ENCODE results near the gene CPED1. TPM values are rescaled to one million over a fixed set of nuclear protein-coding genes. Genes with fewer than 3 reads are reported as not detected.

Gene CPED1
- polyA plus RNA-seq, 1 donor from 2014 or later: not detected

DNA sequence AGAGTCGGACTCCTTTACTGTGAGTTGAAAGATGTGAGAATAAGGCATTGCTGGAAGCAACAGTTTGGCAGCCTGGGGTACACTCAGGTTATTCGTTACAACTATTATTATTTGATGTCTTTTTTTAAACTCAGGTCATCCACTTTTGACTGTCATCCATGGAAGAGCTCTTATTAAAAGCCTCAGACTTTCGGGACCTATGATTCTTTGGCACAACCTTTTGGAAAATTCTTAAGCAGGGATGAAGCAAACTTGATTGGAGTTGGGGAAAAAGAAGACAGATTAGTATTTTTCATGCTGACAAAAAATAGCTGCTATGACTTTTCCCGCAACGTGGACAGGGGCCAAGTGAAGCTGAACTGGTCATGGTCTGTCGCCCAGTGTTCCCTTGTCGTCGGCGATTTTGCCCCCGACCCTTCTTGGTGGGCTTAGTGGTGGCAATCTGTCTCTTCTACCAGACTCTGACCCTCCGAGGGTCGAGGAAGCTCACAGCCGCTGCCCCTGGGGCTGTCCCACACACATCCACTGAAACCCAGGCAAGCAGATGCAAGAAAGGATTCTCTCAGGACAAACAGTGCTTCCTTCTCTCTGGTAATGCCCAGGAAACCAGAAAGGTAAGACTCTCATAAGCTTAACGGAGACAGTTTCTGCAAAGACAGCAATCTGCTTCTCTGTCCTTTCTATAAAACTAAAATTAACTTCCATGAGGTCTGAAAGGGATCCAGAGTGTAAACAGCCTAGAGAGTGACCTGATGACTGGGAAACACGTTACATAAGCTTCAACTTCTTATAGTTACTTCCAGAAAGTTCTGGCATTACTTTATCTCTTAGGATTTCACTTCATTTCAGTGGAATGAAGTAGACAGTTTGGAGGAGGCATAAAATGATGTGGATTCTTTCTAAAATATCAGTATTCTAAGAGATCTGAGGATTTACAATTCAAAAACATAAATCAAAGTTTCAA is 1.0 kb downstream of the CPED1 start:
- no peak for TF ChIP-seq EZH2 (IDR thresholded peaks at IDR 0.05; ENCODE audit: borderline replicate concordance, insufficient read depth, low read length, poor library complexity, severe bottlenecking)
- Histone ChIP-seq H3K9me2 (ENCODE audit: insufficient read depth, low read length) (no peaks in the 10 kb centered on the region), H3K4me3 (ENCODE audit: low read length) (no peak overlapping the region), H3K27me3 (ENCODE audit: insufficient read depth, low read depth, low read length) (peaks cover 8% of the 10 kb centered on the region), H3K79me2 (replicated peaks; ENCODE audit: insufficient read depth, low read length) (no peaks in the 10 kb centered on the region), H3K9me3 (ENCODE audit: low read length) (no peaks in the 10 kb centered on the region), H2AFZ (ENCODE audit: low read depth, low read length) (no peak overlapping the region), H3F3A (ENCODE audit: insufficient read depth, low read length, poor library complexity, severe bottlenecking) (no peaks in the 10 kb centered on the region), H3K27ac (ENCODE audit: low read length) (no peak overlapping the region), H3K4me2 (ENCODE audit: low read length) (no peak overlapping the region), H3K9ac (ENCODE audit: low read length) (no peak overlapping the region), H4K20me1 (ENCODE audit: insufficient read depth) (no peaks in the 10 kb centered on the region), H3K36me3 (ENCODE audit: insufficient read depth, low read length) (no peaks in the 10 kb centered on the region)

DNA sequence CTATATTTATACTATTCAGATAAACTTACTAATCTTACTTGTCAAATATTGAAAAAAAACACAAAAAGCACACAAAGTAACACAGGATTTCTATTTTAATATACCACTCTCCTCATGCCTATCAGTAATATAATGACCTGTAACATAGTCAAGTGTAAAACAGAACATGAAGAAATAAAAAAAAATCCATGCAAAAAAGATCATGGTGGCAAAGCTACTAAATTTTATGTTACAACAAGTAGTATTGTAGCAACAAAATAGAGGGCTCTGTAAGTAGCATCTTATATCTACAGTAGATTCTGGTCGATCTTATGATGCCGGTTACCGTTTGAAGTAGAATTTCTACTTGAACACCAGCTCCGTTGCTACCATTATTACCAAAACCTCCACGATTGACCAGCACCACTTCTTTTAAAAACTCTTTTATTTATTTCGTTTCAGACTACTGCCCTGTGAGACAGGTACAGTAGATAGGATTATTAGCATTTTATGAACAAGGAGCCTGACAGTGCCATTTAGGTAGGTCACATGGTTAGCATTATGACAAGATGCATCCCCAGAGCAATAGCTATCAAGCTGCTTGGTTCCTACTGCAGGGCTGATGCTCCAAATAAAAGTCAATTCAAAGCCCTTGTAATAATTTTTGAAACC is 2.1 kb downstream of the CPED1 start:
- no peak for TF ChIP-seq EZH2 (IDR thresholded peaks at IDR 0.05; ENCODE audit: borderline replicate concordance, insufficient read depth, low read length, poor library complexity, severe bottlenecking)
- TF ChIP-seq POLR2AphosphoS5 (IDR thresholded peaks at IDR 0.05): no peak
- TF ChIP-seq, protein P1, sequence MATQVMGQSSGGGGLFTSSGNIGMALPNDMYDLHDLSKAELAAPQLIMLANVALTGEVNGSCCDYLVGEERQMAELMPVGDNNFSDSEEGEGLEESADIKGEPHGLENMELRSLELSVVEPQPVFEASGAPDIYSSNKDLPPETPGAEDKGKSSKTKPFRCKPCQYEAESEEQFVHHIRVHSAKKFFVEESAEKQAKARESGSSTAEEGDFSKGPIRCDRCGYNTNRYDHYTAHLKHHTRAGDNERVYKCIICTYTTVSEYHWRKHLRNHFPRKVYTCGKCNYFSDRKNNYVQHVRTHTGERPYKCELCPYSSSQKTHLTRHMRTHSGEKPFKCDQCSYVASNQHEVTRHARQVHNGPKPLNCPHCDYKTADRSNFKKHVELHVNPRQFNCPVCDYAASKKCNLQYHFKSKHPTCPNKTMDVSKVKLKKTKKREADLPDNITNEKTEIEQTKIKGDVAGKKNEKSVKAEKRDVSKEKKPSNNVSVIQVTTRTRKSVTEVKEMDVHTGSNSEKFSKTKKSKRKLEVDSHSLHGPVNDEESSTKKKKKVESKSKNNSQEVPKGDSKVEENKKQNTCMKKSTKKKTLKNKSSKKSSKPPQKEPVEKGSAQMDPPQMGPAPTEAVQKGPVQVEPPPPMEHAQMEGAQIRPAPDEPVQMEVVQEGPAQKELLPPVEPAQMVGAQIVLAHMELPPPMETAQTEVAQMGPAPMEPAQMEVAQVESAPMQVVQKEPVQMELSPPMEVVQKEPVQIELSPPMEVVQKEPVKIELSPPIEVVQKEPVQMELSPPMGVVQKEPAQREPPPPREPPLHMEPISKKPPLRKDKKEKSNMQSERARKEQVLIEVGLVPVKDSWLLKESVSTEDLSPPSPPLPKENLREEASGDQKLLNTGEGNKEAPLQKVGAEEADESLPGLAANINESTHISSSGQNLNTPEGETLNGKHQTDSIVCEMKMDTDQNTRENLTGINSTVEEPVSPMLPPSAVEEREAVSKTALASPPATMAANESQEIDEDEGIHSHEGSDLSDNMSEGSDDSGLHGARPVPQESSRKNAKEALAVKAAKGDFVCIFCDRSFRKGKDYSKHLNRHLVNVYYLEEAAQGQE (IDR thresholded peaks at IDR 0.05; ENCODE audit: borderline replicate concordance): no peak
- no peak for TF ChIP-seq MXI1 (conservative IDR thresholded peaks at IDR 0.05; ENCODE audit: poor library complexity, severe bottlenecking)
- no peak for TF ChIP-seq RAD21 (conservative IDR thresholded peaks at IDR 0.05)
- TF ChIP-seq TAF1 (IDR thresholded peaks at IDR 0.05; ENCODE audit: low read depth): no peak
- TF ChIP-seq, protein P2, sequence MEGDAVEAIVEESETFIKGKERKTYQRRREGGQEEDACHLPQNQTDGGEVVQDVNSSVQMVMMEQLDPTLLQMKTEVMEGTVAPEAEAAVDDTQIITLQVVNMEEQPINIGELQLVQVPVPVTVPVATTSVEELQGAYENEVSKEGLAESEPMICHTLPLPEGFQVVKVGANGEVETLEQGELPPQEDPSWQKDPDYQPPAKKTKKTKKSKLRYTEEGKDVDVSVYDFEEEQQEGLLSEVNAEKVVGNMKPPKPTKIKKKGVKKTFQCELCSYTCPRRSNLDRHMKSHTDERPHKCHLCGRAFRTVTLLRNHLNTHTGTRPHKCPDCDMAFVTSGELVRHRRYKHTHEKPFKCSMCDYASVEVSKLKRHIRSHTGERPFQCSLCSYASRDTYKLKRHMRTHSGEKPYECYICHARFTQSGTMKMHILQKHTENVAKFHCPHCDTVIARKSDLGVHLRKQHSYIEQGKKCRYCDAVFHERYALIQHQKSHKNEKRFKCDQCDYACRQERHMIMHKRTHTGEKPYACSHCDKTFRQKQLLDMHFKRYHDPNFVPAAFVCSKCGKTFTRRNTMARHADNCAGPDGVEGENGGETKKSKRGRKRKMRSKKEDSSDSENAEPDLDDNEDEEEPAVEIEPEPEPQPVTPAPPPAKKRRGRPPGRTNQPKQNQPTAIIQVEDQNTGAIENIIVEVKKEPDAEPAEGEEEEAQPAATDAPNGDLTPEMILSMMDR (IDR thresholded peaks at IDR 0.05; ENCODE audit: poor library complexity, severe bottlenecking): no peak
- no peak for TF ChIP-seq SMC3 (conservative IDR thresholded peaks at IDR 0.05; ENCODE audit: poor library complexity)
- no peak for TF ChIP-seq EP300 (conservative IDR thresholded peaks at IDR 0.05; ENCODE audit: poor library complexity, severe bottlenecking)
- H3K4me3 ChIP-seq (ENCODE audit: low read length): no peak overlapping the region
- H3K9ac ChIP-seq (ENCODE audit: low read length): no peak overlapping the region
- H2AFZ ChIP-seq (ENCODE audit: low read depth, low read length): no peak overlapping the region
- peaks cover 8% of the 10 kb centered on the region for H3K27me3 ChIP-seq (ENCODE audit: insufficient read depth, low read depth, low read length)
- H4K20me1 ChIP-seq (ENCODE audit: insufficient read depth): no peaks in the 10 kb centered on the region
- H3F3A ChIP-seq (ENCODE audit: insufficient read depth, low read length, poor library complexity, severe bottlenecking): no peaks in the 10 kb centered on the region
- H3K27ac ChIP-seq (ENCODE audit: low read length): no peak overlapping the region
- no peaks in the 10 kb centered on the region for H3K79me2 ChIP-seq (replicated peaks; ENCODE audit: insufficient read depth, low read length)
- no peaks in the 10 kb centered on the region for H3K9me3 ChIP-seq (ENCODE audit: low read length)
- H3K9me2 ChIP-seq (ENCODE audit: insufficient read depth, low read length): no peaks in the 10 kb centered on the region
- no peaks in the 10 kb centered on the region for H3K36me3 ChIP-seq (ENCODE audit: insufficient read depth, low read length)
- no peak overlapping the region for H3K4me2 ChIP-seq (ENCODE audit: low read length)
